HG02970 (cell line): ENCODE data around the gene GLRA1.
"Not testable (repeated sequence)": the region's sequence is repeated elsewhere in the genome, so short reads cannot be mapped to it uniquely, and the experiment has no call there.

Experiments
- ATAC-seq: cut with Tn5 transposase; IDR thresholded peaks from one replicate; pipeline ENCODE4 v1.9.1; 2021; ENCODE audit warnings: mild to moderate bottlenecking, moderate library complexity, moderate number of reproducible peaks; ENCODE audit not compliant: unreplicated experiment, low FRiP score

The GLRA1 gene

GRCh38 chr5:151886546-151887275 lies 37.9 kb downstream of the GLRA1 start:
- no peak for ATAC-seq

- no peak for ATAC-seq
Measured at GRCh38 chr5:151885138-151885908, 39.3 kb downstream of the GLRA1 start.

DNA sequence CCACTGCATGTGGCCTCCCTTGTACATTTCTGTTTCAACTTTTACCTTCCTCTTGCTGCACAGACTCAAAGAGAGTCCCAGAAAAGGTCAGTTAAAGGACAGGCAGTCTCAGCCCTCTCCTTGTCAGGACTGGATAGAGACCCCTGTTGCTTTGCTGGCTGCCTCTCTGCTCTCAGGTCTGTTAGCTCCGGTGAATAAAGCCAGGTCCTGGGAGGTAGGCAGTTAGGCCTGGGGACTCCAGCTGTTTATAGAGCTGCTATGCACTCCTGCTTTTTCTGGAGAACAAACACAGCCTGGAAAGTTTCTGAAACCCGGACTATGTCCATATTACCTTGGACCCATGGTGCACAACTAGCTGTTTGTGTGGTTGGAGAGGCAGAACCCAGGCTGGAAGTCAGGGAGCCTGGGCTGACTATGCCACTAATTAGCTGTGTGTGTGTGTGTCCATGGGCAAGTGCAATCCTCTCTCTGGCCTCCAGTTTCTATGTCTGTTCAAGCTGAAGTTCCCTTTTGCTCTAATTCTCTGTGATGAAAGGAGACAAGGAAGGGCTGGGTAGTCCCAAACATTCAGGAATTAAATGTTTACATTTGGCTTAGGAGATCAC lies 42.9 kb downstream of the GLRA1 start:
- no peak for ATAC-seq

DNA sequence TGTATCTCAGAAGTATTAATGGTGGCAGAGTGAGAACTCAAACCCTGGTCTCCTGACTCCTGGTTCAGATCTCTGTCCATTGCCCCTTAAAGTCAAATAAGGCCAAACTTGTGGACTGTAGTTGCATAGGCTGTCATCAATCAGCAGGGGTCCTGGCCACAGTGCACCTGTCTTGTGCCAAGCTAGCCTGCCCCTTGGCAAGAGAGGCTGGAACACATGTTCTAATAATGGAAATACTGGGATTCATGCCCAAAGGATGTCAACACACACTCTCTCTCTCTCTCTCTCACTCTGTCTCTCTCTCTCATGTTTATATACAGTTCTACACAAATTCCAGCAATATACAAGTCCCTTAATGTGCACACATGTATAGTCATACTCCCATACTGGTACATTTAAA lies 44.3 kb downstream of the GLRA1 start:
- ATAC-seq, result no peak

GRCh38 chr5:151873701-151874100 lies 51.0 kb downstream of the GLRA1 start:
- ATAC-seq, result no peak

DNA sequence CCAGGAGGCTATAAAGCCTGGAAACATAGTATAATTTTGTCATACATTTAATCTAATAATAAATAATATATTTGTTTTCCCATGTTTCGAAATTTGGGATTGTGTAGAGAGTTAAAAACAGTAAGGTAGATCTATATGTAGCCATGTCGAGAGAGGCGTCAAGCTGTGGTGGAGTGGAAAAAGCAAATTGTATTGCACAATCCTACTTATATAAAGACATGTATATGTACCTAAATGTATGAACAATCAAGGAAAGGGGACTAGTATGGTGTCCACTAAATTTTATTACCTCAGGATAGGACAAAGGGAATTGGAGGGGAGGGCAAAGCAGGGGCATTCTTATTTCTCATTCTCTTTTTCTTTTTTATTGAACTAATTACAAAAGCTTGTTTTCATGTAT lies 52.0 kb downstream of the GLRA1 start:
- ATAC-seq, result no peak

GRCh38 chr5:151870820-151871219 lies 53.8 kb downstream of the GLRA1 start:
- ATAC-seq, result no peak

- no peak for ATAC-seq
Measured at GRCh38 chr5:151870271-151870670, 54.4 kb downstream of the GLRA1 start.

DNA sequence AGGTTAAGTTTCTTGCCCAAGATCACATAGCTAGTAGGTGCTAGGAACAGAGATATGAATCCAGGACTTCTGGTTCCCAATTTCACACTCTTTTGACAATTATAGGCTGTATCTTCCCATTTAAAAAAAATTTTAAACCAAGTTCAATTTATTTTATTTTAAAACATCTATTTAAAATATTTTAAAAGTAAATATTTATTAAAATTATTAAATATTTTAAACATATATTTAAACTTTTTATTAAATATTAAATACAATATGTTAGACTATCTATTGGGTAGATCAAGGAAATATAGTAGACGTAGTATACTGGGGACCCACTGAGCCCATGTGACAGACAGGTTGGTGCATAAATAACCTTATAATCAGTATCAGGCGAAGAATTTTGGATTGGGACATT lies 54.8 kb downstream of the GLRA1 start:
- ATAC-seq, result no peak

GRCh38 chr5:151868451-151868850 lies 56.2 kb downstream of the GLRA1 start:
- ATAC-seq, result no peak

DNA sequence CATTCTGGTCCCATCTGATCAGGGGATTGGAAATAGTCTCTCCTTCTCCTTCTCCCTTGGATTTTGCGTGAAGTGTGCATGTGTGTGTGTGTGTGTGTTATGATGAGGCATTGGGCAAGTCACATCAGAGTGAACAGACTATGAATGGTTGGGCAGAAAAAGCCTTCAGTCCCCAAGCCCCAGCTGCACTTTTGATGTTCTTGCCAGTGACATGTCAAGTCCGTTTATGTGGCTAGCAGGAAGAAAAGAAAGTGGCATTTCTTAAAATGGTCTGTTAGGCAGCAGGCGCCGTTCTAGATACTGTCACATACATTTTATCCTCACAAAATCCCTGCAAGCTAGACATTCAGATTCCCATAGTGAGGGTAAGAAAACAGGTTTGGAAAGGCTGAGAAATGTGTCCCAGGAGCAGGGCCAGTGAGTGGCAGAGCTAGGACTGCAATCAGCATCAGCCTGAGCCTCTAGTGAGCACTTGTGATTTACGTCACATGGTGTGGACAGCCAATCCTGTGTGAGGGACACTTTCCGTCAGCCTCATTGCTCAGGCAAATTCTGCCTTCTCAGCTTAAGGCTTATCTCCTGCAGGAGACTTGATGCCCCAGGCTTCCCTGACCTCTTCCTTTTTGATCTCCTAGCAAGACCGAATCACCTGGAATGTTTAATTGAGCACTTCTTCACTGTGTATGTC lies 60.4 kb downstream of the GLRA1 start:
- ATAC-seq, result no peak

- no peak for ATAC-seq
Measured at GRCh38 chr5:151863566-151863965, 61.1 kb downstream of the GLRA1 start.

DNA sequence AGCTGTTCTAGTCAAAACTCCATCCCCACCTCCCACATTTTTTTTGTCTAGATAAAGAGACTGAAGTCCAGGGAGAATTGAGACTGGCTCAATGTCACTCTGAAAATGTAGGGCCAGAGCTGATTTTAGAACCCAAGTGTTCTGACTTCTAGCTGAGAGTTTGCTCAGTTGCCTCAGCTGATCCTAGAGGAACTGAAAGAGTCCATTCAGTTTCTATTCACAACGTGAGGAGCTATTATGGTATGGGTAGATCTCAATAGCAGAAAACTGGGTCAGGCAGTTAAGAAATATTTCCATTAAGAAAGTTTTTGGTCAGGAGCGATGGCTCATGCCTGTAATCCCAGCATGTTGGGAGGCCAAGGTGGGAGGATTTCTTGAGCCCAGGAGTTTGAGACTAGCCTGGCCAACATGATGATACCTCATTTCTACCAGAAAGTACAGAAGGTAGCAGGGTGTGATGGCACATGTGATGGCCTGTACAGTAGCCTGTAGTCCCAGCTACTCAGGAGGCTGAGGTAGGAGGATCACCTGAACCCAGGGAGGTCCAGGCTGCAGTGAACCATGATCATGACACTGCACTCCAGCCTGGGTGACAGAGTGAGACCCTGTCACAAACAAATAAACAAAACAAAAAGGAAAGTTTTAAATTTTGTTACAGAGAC lies 61.7 kb downstream of the GLRA1 start:
- ATAC-seq, result no peak

- ATAC-seq, result not testable (repeated sequence)
Measured at GRCh38 chr5:151860867-151861266, 63.8 kb downstream of the GLRA1 start.

DNA sequence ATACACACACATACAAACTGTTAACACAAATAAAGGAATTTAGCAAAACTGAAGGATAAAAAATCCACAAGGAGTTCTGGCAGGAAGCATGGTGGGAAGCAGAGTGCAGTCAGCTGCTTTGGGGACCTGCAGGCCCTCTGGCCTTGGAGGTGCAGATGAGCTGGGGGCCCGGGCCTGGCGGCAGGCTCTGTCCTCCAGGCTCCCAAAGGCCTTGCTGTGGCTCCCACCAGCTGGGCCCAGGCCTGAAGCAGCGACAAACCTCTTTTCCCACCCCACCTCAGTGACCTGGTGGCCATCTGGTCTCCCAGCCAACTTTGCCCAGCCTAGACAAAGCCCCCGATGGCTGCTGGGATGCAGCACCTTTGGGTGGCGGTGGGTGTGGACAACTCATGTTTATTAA lies 67.8 kb downstream of the GLRA1 start:
- ATAC-seq, result no peak

DNA sequence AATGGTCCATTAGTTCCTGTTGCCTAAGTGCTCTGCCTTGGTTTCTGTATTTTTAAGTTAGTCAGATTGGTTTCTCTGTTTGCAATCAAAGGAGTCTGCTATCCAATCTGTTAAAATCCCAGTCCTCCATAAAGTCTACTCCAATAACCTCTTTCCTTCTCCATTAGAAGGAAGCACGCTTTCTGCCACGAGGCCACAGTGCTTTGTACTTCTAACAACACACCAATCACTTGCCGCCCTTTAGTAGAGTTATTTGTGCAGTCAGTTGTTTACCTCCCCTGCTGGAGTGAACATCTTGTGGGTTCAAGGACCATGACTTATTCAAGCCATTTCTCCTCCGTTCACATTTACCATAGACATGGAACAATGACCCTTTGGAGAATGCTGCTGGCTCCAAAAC lies 69.0 kb downstream of the GLRA1 start:
- no peak for ATAC-seq

GRCh38 chr5:151847871-151848270 lies 76.8 kb downstream of the GLRA1 start:
- no peak for ATAC-seq

DNA sequence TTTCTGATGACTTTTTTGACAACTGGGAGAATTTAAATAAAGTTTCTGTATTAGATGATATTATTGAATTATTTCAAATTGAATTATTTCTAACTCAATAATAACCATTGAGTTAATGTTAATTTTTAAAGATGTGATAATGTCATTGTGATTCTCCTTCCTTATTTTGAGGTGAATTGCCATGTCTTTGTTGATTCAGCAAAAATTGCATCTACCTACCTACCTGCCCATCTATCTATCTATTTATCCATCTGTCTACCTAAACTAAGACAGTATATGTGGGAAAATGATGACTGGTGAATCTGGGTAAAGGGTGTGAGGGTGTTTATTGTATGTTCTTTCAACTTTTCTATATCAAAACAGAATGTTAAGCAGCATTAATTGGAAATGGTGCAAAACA lies 77.9 kb downstream of the GLRA1 start:
- ATAC-seq, result no peak

DNA sequence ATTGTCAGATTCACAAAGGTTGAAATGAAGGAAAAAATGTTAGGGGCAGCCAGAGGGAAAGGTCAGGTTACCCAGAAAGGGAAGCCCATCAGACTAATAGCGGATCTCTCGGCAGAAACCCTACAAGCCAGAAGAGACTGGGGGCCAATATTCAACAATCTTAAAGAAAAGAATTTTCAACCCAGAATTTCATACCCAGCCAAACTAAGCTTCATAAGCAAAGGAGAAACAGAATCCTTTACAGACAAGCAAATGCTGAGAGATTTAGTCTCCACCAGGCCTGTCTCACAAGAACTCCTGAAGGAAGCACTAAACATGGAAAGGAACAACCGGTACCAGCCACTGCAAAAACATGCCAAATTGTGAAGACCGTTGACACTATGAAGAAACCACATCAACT lies 91.8 kb downstream of the GLRA1 start:
- not testable (repeated sequence) for ATAC-seq

DNA sequence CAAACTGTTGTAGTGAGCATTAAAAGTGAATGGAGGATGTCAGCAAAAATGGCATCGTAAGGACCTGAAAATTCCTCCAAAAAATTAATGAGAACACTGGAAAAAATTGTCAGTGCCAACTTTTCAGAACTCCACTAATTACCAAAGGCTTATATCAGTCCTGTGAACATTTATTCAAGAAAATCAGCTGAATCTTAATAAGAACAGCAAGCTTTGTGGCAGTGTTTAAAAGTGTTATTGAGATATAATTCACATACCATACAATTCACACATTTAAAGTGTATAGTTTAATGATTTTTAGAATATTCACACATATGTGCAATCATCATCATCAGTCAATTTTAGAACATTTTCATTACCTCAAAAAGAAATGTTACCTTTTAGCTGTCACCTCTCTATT lies 95.3 kb downstream of the GLRA1 start:
- ATAC-seq, result no peak

DNA sequence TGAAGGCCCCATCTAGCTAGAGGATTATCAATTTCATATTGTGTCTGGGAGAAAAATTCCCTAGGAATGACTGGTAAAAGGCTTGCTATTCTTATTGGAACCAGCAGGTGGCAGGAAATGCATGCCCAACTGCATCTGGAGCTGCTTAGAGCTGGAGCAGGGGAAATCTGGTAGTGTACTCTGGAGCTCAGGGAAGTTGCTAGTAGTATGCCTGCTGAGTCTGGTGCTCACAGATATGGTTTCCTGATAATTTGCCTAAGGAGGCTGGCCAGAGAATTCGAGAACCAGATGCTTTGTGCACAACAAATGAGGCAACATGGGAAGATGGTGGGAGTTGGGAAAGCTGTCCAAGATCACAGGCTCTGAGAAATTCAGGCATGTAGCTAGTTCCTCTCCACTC lies 99.2 kb downstream of the GLRA1 start:
- no peak for ATAC-seq
